GM12873 (cell line): ENCODE data around the gene TAF1.

Experiments
- TF ChIP-seq, protein P1 (sequence below): IDR thresholded peaks from 2 replicates; pipeline ENCODE4 v1.5.1; 2012; ENCODE audit warnings: low read depth, mild to moderate bottlenecking, moderate library complexity, low read length, control low read depth; ENCODE audit not compliant: insufficient read depth; ENCODE audit errors: missing control alignments

Gene TAF1

DNA sequence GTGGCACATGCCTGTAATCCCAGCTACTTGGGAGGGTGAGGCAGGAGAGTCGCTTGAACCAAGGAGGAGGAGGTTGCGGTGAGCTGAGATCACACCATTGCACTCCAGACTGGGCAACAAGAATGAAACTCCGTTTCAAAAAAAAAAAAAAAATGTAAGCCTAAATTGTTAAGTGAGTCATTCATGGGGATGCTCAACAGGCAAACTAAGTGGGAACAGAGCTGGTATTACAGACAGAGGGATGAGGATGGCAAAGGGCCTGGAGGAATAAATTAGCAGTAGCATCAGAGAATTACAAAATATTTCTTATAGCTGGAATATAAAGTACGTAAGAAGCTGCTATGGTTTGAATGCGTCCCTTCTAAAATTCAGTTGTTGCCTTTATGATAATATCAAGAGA lies 123.4 kb downstream of the TAF1 start:
- TF ChIP-seq, protein P1, sequence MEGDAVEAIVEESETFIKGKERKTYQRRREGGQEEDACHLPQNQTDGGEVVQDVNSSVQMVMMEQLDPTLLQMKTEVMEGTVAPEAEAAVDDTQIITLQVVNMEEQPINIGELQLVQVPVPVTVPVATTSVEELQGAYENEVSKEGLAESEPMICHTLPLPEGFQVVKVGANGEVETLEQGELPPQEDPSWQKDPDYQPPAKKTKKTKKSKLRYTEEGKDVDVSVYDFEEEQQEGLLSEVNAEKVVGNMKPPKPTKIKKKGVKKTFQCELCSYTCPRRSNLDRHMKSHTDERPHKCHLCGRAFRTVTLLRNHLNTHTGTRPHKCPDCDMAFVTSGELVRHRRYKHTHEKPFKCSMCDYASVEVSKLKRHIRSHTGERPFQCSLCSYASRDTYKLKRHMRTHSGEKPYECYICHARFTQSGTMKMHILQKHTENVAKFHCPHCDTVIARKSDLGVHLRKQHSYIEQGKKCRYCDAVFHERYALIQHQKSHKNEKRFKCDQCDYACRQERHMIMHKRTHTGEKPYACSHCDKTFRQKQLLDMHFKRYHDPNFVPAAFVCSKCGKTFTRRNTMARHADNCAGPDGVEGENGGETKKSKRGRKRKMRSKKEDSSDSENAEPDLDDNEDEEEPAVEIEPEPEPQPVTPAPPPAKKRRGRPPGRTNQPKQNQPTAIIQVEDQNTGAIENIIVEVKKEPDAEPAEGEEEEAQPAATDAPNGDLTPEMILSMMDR, result no peak

GRCh38 chrX:71492231-71493065 lies 126.3 kb downstream of the TAF1 start:
- TF ChIP-seq, protein P1, result no peak

GRCh38 chrX:71493111-71493613 lies 127.0 kb downstream of the TAF1 start:
- TF ChIP-seq, protein P1, result no peak

DNA sequence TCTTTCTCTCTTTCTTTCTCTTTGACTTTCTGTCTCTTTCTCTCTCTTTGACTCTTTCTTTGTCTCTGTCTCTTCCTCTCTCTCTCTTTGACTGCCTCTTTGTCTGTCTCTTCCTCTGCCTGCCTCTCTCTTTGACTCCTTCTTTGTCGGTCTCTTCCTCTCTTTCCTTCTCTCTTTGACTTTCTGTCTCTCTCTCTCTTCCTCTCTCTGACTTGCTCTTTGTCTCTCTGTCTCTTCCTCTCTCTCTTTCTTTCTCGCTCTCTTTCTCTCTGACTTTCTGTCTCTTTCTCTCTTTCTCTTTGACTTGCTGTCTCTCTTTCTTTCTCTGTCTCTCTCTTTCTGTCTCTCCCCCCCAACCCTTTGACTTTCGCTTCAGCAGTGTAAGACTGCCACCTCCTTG lies 130.3 kb downstream of the TAF1 start:
- TF ChIP-seq, protein P1, result no peak

- TF ChIP-seq, protein P1, result no peak
Observed at GRCh38 chrX:71504346-71504745, 138.2 kb downstream of the TAF1 start.

GRCh38 chrX:71509289-71509688 lies 143.1 kb downstream of the TAF1 start:
- TF ChIP-seq, protein P1, result no peak

DNA sequence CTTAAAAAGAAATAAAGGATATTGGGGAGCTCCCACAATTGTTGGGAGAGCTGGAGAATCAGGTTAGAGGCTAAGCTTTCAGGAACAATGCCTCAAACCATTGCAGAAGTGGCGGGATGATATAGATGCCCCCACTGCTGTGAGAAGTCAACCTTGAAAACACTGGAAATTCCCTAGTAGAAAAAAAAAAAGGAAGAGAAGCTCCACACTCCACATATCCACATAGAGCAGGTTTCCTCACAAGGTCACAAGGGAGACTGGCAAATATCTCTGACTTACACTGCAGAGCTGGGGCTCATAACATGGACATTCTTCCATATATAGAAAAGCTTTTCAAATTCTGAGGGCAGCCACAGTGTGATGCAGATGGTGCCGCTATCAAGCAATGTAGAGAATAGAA lies 144.0 kb downstream of the TAF1 start:
- TF ChIP-seq, protein P1, result no peak
